Neural progenitor cell (in vitro differentiated cells): ENCODE results near the gene NACA2.
"Not testable (repeated sequence)": the region's sequence is repeated elsewhere in the genome, so short reads cannot be mapped to it uniquely, and the experiment has no call there.

Source experiments
- CTCF ChIP-seq: fragments of 200-600 bp; sonication (generic); IDR thresholded peaks from 2 replicates; pipeline ENCODE4 v1.5.1; 2017; ENCODE audit warnings: antibody characterized with exemption, mild to moderate bottlenecking
- EZH2phosphoT487 ChIP-seq: fragments of 200-600 bp; sonication (generic); IDR thresholded peaks from 2 replicates; pipeline ENCODE4 v1.6.1; 2017; ENCODE audit warnings: antibody characterized with exemption

DNA sequence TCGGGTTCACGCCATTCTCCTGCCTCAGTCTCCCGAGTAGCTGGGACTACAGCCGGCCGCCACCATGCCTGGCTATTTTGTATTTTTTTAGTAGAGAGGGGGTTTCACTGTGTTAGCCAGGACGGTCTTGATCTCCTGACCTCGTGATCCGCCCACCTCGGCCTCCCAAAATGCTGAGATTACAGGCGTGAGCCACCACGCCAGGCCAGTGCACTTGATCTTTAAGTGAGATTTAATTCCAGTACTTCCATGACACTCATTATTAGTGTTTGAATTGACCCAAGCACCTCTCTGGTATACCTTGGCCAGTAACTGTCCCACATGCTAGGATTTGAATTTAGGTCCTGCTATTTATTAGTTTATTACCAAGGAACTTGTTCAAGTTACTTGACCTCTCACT lies 38.5 kb downstream of the NACA2 start:
- not testable (repeated sequence) for TF ChIP-seq CTCF, EZH2phosphoT487
